ENCODE results near the gene FASTK. TPM values are rescaled to one million over a fixed set of nuclear protein-coding genes. Genes with fewer than 3 reads are reported as not detected.

FASTK gene
- total RNA-seq, 2 experiments from 2014 or later, result 70.0 to 72.7 TPM

GRCh38 chr7:151123822-151124464 is 43.3 kb upstream of the FASTK start:
- Mint-ChIP-seq H3K9me3 (no peaks in the 10 kb centered on the region), H3K27me3 (no peaks in the 10 kb centered on the region)
- POLR2A ChIA-PET, result interaction anchor here (1.0 kb wide), 2 partner anchors 120 to 134 kb away, joined by 3 to 4 read pairs; no protein-coding TSS in a partner anchor

GRCh38 chr7:151123158-151123821 is 42.7 kb upstream of the FASTK start:
- Mint-ChIP-seq H3K4me3 (no peak overlapping the region), H3K36me3 (ENCODE audit: low read depth) (peaks cover 11% of the 10 kb centered on the region), H3K27me3 (no peaks in the 10 kb centered on the region), H3K27ac (no peak overlapping the region), H3K4me1 (peaks cover 7% of the 10 kb centered on the region), H3K9me3 (no peaks in the 10 kb centered on the region)
- no peak for DNase-seq
- POLR2A ChIA-PET, result interaction anchor here (1.0 kb wide), 2 partner anchors 121 to 135 kb away, joined by 3 to 4 read pairs; no protein-coding TSS in a partner anchor
- CTCF ChIA-PET, result interaction anchor here (0.6 to 1.7 kb wide), 27 partner anchors 8 to 228 kb away, joined by 3 to 29 read pairs (median 5); partner anchors contain the start of genes ABCB8, ABCF2 and SMARCD3

More at GRCh38 chr7:151123822-151124464, 43.3 kb upstream of the FASTK start:
- Mint-ChIP-seq H3K27ac (no peak overlapping the region), H3K4me3 (no peak overlapping the region), H3K36me3 (ENCODE audit: low read depth) (peaks cover 8% of the 10 kb centered on the region), H3K4me1 (peaks cover 3% of the 10 kb centered on the region)
- peak; percentile 84 for DNase-seq
- CTCF ChIA-PET, result interaction anchor here (0.6 to 1.7 kb wide), 29 partner anchors 9 to 227 kb away, joined by 3 to 29 read pairs (median 5); partner anchors contain the start of genes ABCB8, ABCF2 and SMARCD3

- POLR2A ChIA-PET, result no interaction called here
- H3K4me3 Mint-ChIP-seq, result no peak overlapping the region
These were observed 42.2 kb upstream of the FASTK start for GRCh38 chr7:151122796-151123157.

GRCh38 chr7:151122276-151122675 is 41.7 kb upstream of the FASTK start:
- Mint-ChIP-seq H3K4me1 (peaks cover 12% of the 10 kb centered on the region), H3K36me3 (ENCODE audit: low read depth) (peaks cover 11% of the 10 kb centered on the region), H3K9me3 (no peaks in the 10 kb centered on the region), H3K27ac (no peak overlapping the region), H3K4me3 (no peak overlapping the region), H3K27me3 (no peaks in the 10 kb centered on the region)
- DNase-seq, result no peak
- ChIA-PET POLR2A (no interaction called here), CTCF (no interaction called here)

More at GRCh38 chr7:151122796-151123157, 42.2 kb upstream of the FASTK start:
- no peak for DNase-seq
- CTCF ChIA-PET, result no interaction called here
- no peaks in the 10 kb centered on the region for H3K27me3 Mint-ChIP-seq
- no peaks in the 10 kb centered on the region for H3K9me3 Mint-ChIP-seq
- peaks cover 11% of the 10 kb centered on the region for H3K36me3 Mint-ChIP-seq (ENCODE audit: low read depth)
- H3K4me1 Mint-ChIP-seq, result peaks cover 8% of the 10 kb centered on the region
- H3K27ac Mint-ChIP-seq, result no peak overlapping the region

GRCh38 chr7:151121380-151122170 is 41.0 kb upstream of the FASTK start:
- peaks cover 11% of the 10 kb centered on the region for H3K36me3 Mint-ChIP-seq (ENCODE audit: low read depth)
- DNase-seq, result no peak
- ChIA-PET POLR2A (no interaction called here), CTCF (no interaction called here)
- no peak overlapping the region for H3K27ac Mint-ChIP-seq
- no peak overlapping the region for H3K4me3 Mint-ChIP-seq
- H3K27me3 Mint-ChIP-seq, result no peaks in the 10 kb centered on the region
- H3K4me1 Mint-ChIP-seq, result peaks cover 14% of the 10 kb centered on the region
- no peaks in the 10 kb centered on the region for H3K9me3 Mint-ChIP-seq

- DNase-seq, result no peak
- peaks cover 11% of the 10 kb centered on the region for H3K36me3 Mint-ChIP-seq (ENCODE audit: low read depth)
- H3K4me1 Mint-ChIP-seq, result peaks cover 16% of the 10 kb centered on the region
- ChIA-PET CTCF (interaction anchor here (0.8 to 1.0 kb wide), 2 partner anchors 26 to 123 kb away, joined by 3 read pairs; no protein-coding TSS in a partner anchor), POLR2A (no interaction called here)
- H3K27ac Mint-ChIP-seq, result no peak overlapping the region
- H3K4me3 Mint-ChIP-seq, result no peak overlapping the region
- no peaks in the 10 kb centered on the region for H3K9me3 Mint-ChIP-seq
- H3K27me3 Mint-ChIP-seq, result peaks cover under 1% of the 10 kb centered on the region
These were observed 40.3 kb upstream of the FASTK start for GRCh38 chr7:151120896-151121295.

- Mint-ChIP-seq H3K36me3 (ENCODE audit: low read depth) (peaks cover 11% of the 10 kb centered on the region), H3K4me3 (no peak overlapping the region), H3K27ac (no peak overlapping the region), H3K9me3 (no peaks in the 10 kb centered on the region), H3K27me3 (peaks cover 3% of the 10 kb centered on the region), H3K4me1 (peaks cover 19% of the 10 kb centered on the region)
- CTCF ChIA-PET, result interaction anchor here (0.8 to 1.0 kb wide), 2 partner anchors 25 to 124 kb away, joined by 3 read pairs; no protein-coding TSS in a partner anchor
- DNase-seq, result no peak
- POLR2A ChIA-PET, result interaction anchor here (1.3 kb wide), 1 partner anchor 15 kb away, joined by 4 read pairs; no protein-coding TSS in a partner anchor
These were observed 39.3 kb upstream of the FASTK start for GRCh38 chr7:151119902-151120301.

- Mint-ChIP-seq H3K27ac (no peak overlapping the region), H3K9me3 (no peaks in the 10 kb centered on the region), H3K4me1 (peaks cover 19% of the 10 kb centered on the region), H3K4me3 (no peak overlapping the region), H3K36me3 (ENCODE audit: low read depth) (peaks cover 11% of the 10 kb centered on the region), H3K27me3 (peaks cover 3% of the 10 kb centered on the region)
- CTCF ChIA-PET, result no interaction called here
- DNase-seq, result no peak
- POLR2A ChIA-PET, result interaction anchor here (1.3 kb wide), 1 partner anchor 14 kb away, joined by 4 read pairs; no protein-coding TSS in a partner anchor
These were observed 38.4 kb upstream of the FASTK start for GRCh38 chr7:151119055-151119415.

GRCh38 chr7:151118108-151119054 is 37.8 kb upstream of the FASTK start:
- Mint-ChIP-seq H3K4me1 (peaks cover 18% of the 10 kb centered on the region), H3K36me3 (ENCODE audit: low read depth) (peaks cover 10% of the 10 kb centered on the region), H3K4me3 (no peak overlapping the region), H3K27me3 (peaks cover 6% of the 10 kb centered on the region), H3K27ac (peak overlapping the region; percentile 77), H3K9me3 (no peaks in the 10 kb centered on the region)
- POLR2A ChIA-PET, result interaction anchor here (1.0 to 1.1 kb wide), 2 partner anchors 11 to 116 kb away, joined by 3 read pairs; no protein-coding TSS in a partner anchor
- DNase-seq, result no peak
- CTCF ChIA-PET, result interaction anchor here (1.0 kb wide), 1 partner anchor 15 kb away, joined by 3 read pairs; no protein-coding TSS in a partner anchor

- Mint-ChIP-seq H3K4me3 (peak overlapping the region; percentile 71), H3K27me3 (peaks cover 11% of the 10 kb centered on the region), H3K9me3 (no peaks in the 10 kb centered on the region), H3K36me3 (ENCODE audit: low read depth) (peaks cover 9% of the 10 kb centered on the region), H3K4me1 (peaks cover 18% of the 10 kb centered on the region), H3K27ac (peak overlapping the region; percentile 77)
- DNase-seq, result peak; percentile 62
- ChIA-PET CTCF (interaction anchor here (1.0 to 1.2 kb wide), 2 partner anchors 14 to 99 kb away, joined by 3 to 4 read pairs; no protein-coding TSS in a partner anchor), POLR2A (interaction anchor here (0.8 to 1.1 kb wide), 3 partner anchors 12 to 116 kb away, joined by 3 read pairs; no protein-coding TSS in a partner anchor)
These were observed 37.0 kb upstream of the FASTK start for GRCh38 chr7:151117565-151117964.

GRCh38 chr7:151116603-151117440 is 36.2 kb upstream of the FASTK start:
- H3K4me3 Mint-ChIP-seq, result peak overlapping the region; percentile 71
- POLR2A ChIA-PET, result interaction anchor here (0.8 to 1.6 kb wide), 3 partner anchors 12 to 89 kb away, joined by 3 to 4 read pairs (median 3); no protein-coding TSS in a partner anchor

More at GRCh38 chr7:151116603-151117440, 36.2 kb upstream of the FASTK start:
- CTCF ChIA-PET, result interaction anchor here (1.2 to 1.5 kb wide), 2 partner anchors 88 to 98 kb away, joined by 4 to 6 read pairs; partner anchors contain the start of gene ABCB8
- DNase-seq, result no peak
- peaks cover 11% of the 10 kb centered on the region for H3K27me3 Mint-ChIP-seq
- peak overlapping the region; percentile 77 for H3K27ac Mint-ChIP-seq
- peaks cover 9% of the 10 kb centered on the region for H3K36me3 Mint-ChIP-seq (ENCODE audit: low read depth)
- H3K9me3 Mint-ChIP-seq, result no peaks in the 10 kb centered on the region
- peaks cover 18% of the 10 kb centered on the region for H3K4me1 Mint-ChIP-seq
